GM23338 (cell line): ENCODE measurements around the gene DAW1. TPM values are rescaled to one million over a fixed set of nuclear protein-coding genes. Genes with fewer than 3 reads are reported as not detected.

ENCODE experiments used
- ATAC-seq: fragments of 200-7000 bp; cut with Tn5 transposase; 3 replicates; pipeline ENCODE4 v1.9.1; 2020
- DNase-seq: peaks from one replicate; pipeline ENCODE4 v3.0.0-alpha.2; 2015; ENCODE audit warnings: low spot score
- H2AFZ ChIP-seq: fragments of 200-600 bp; sonication (generic); 2 replicates; pipeline ENCODE4 v1.8.0; 2016; ENCODE audit warnings: antibody characterized with exemption, mild to moderate bottlenecking, moderate library complexity
- H3F3A ChIP-seq: fragments of 200-600 bp; sonication (generic); replicated peaks from 2 replicates; pipeline ENCODE4 v1.8.0; 2017; ENCODE audit warnings: antibody characterized with exemption, mixed run types, low read depth
- H3K27ac ChIP-seq: fragments of 200-600 bp; sonication (generic); 2 replicates; pipeline ENCODE4 v1.6.1; 2016; ENCODE audit warnings: low read depth
- H3K27me3 ChIP-seq: fragments of 200-600 bp; sonication (generic); 2 replicates; pipeline ENCODE4 v1.8.0; 2016; ENCODE audit warnings: mild to moderate bottlenecking, mixed run types, moderate library complexity; ENCODE audit not compliant: insufficient read depth
- H3K36me3 ChIP-seq: fragments of 200-600 bp; sonication (generic); 2 replicates; pipeline ENCODE4 v1.8.0; 2016; ENCODE audit warnings: mild to moderate bottlenecking; ENCODE audit not compliant: insufficient read depth
- H3K4me1 ChIP-seq: fragments of 200-600 bp; sonication (generic); 2 replicates; pipeline ENCODE4 v1.8.0; 2016; ENCODE audit warnings: mild to moderate bottlenecking, moderate library complexity; ENCODE audit not compliant: insufficient read depth
- H3K4me2 ChIP-seq: fragments of 200-600 bp; sonication (generic); 2 replicates; pipeline ENCODE4 v1.7.1; 2017; ENCODE audit warnings: mixed run types
- H3K4me3 ChIP-seq: fragments of 200-600 bp; sonication (generic); 2 replicates; pipeline ENCODE4 v1.6.1; 2016; ENCODE audit warnings: mixed run types
- H3K79me2 ChIP-seq: fragments of 200-600 bp; sonication (generic); replicated peaks from 2 replicates; pipeline ENCODE4 v1.8.0; 2017; ENCODE audit warnings: mild to moderate bottlenecking; ENCODE audit not compliant: insufficient read depth
- H3K9me2 ChIP-seq: fragments of 200-600 bp; sonication (generic); 2 replicates; pipeline ENCODE4 v1.8.0; 2017; ENCODE audit not compliant: insufficient read depth
- H4K20me1 ChIP-seq: fragments of 200-600 bp; sonication (generic); replicated peaks from 2 replicates; pipeline ENCODE4 v1.8.0; 2017; ENCODE audit warnings: mild to moderate bottlenecking; ENCODE audit not compliant: insufficient read depth
- H3K27ac Mint-ChIP-seq: 2 replicates; pipeline ENCODE4 v1.8.0; 2020; ENCODE audit warnings: inconsistent platforms, mild to moderate bottlenecking, moderate library complexity, mixed read lengths
- H3K27me3 Mint-ChIP-seq: 3 replicates; pipeline ENCODE4 v1.8.0; 2022; ENCODE audit warnings: low read depth, mild to moderate bottlenecking, moderate library complexity, mixed read lengths, inconsistent platforms; ENCODE audit not compliant: insufficient read depth, poor library complexity
- H3K36me3 Mint-ChIP-seq: 3 replicates; pipeline ENCODE4 v1.8.0; 2021; ENCODE audit warnings: low read depth, mild to moderate bottlenecking, inconsistent platforms, moderate library complexity, mixed read lengths
- H3K4me1 Mint-ChIP-seq: 3 replicates; pipeline ENCODE4 v1.8.0; 2020; ENCODE audit warnings: mild to moderate bottlenecking, inconsistent platforms, mixed read lengths
- H3K4me3 Mint-ChIP-seq: 3 replicates; pipeline ENCODE4 v1.8.0; 2021; ENCODE audit warnings: moderate library complexity, mild to moderate bottlenecking, inconsistent platforms, mixed read lengths
- H3K9me3 Mint-ChIP-seq: 3 replicates; pipeline ENCODE4 v1.8.0; 2020; ENCODE audit warnings: moderate library complexity, mild to moderate bottlenecking, inconsistent platforms, mixed read lengths
- CREB1 ChIP-seq: fragments of 250-450 bp; sonication (Bioruptor Pico); IDR thresholded peaks from 2 replicates; pipeline ENCODE4 v1.5.0; 2020; ENCODE audit warnings: low read depth, mild to moderate bottlenecking, moderate library complexity
- ETS1 ChIP-seq: IDR thresholded peaks from 2 replicates; pipeline ENCODE4 v1.6.1; 2016; ENCODE audit warnings: antibody characterized with exemption
- EZH2 ChIP-seq: fragments of 200-600 bp; sonication (generic); IDR thresholded peaks from one replicate; pipeline ENCODE4 v1.8.0; 2017; ENCODE audit warnings: antibody characterized with exemption, mild to moderate bottlenecking, low read depth; ENCODE audit not compliant: unreplicated experiment
- EZH2phosphoT487 ChIP-seq: fragments of 200-600 bp; sonication (generic); IDR thresholded peaks from one replicate; pipeline ENCODE4 v1.8.1; 2018; ENCODE audit warnings: antibody characterized with exemption; ENCODE audit not compliant: unreplicated experiment
- JUNB ChIP-seq: IDR thresholded peaks from one replicate; pipeline ENCODE4 v1.6.1; 2016; ENCODE audit warnings: antibody characterized with exemption; ENCODE audit not compliant: unreplicated experiment
- NANOG ChIP-seq: IDR thresholded peaks from 2 replicates; pipeline ENCODE4 v1.6.1; 2016; ENCODE audit warnings: antibody characterized with exemption, borderline replicate concordance
- POLR2AphosphoS5 ChIP-seq: IDR thresholded peaks from 2 replicates; pipeline ENCODE4 v1.6.1; 2016; ENCODE audit warnings: antibody characterized with exemption, low read depth
- STAT1 ChIP-seq: IDR thresholded peaks from one replicate; pipeline ENCODE4 v1.6.1; 2016; ENCODE audit warnings: antibody characterized with exemption; ENCODE audit not compliant: unreplicated experiment
- ZNF114 ChIP-seq: fragments of 250-450 bp; sonication (Bioruptor Pico); IDR thresholded peaks from 2 replicates; pipeline ENCODE4 v1.5.0; 2020; ENCODE audit warnings: mild to moderate bottlenecking, moderate library complexity
- ZNF331 ChIP-seq: fragments of 250-450 bp; sonication (Bioruptor Pico); IDR thresholded peaks from 2 replicates; pipeline ENCODE4 v1.5.0; 2020; ENCODE audit warnings: low read depth, mild to moderate bottlenecking, moderate library complexity
- polyA plus RNA-seq: library from polyadenylated mRNA; unstranded; fragments of >200 nt; fragmentation: Nextera tagmentation; extraction: Ambion mirVana; gene quantifications from 2 replicates; pipeline ENCODE4 v1.2.1, GENCODE V29; 2016
- total RNA-seq: library from RNA; depleted of rRNA; stranded (reverse); fragments of >200 nt; shearing (Covaris generic); gene quantifications from 2 replicates; pipeline ENCODE4 v1.2.3, GENCODE V29; 2014
- TF ChIP-seq, protein P1 (sequence below): IDR thresholded peaks from one replicate; pipeline ENCODE4 v1.6.1; 2018; ENCODE audit warnings: antibody characterized with exemption; ENCODE audit not compliant: unreplicated experiment
- TF ChIP-seq, protein P2 (sequence below): fragments of 250-450 bp; sonication (Bioruptor Pico); IDR thresholded peaks from 2 replicates; pipeline ENCODE4 v1.5.0; 2020; ENCODE audit warnings: mild to moderate bottlenecking, moderate library complexity
- TF ChIP-seq, protein P3 (sequence below), 2 experiments: fragments of 200-600 bp in 1 of 2; sonication (generic) in 1 of 2; conservative IDR thresholded peaks; 2 replicates each; pipeline versions ENCODE4 v1.5.1 to v1.6.1; 2016 to 2017; ENCODE audit warnings: antibody characterized with exemption in 2 of 2, low read depth in 2 of 2, mild to moderate bottlenecking in 2 of 2, moderate library complexity in 1 of 2

DAW1 gene
- total and polyA plus RNA-seq, 2 experiments from 2014 or later, result 0.71 to 2.0 TPM

DNA sequence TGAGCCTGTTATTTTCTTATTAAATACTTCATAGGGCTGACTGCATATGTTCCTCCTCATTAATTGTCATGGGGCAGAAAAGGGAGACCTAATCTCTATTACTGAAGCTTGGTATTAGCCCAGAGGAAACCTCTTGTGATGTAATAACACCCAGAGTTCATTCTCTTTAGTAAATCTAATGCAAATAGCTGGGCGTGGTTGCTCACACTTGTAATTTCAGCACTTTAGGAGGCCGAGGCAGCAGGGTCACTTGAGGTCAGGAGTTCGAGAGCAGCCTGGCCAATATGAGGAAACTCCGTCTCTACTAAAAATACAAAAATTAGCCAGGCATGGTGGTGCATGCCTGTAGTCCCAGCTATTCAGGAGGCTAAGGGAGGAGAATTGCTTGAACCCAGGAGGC lies 14.7 kb downstream of the DAW1 start:
- DNase-seq, result no peak
- ATAC-seq, result no peak
- Mint-ChIP-seq H3K27ac (no peak overlapping the region), H3K36me3 (no peaks in the 10 kb centered on the region), H3K27me3 (no peaks in the 10 kb centered on the region), H3K4me3 (no peak overlapping the region), H3K9me3 (no peaks in the 10 kb centered on the region), H3K4me1 (peaks cover 3% of the 10 kb centered on the region; the same call in 1 of the 3 replicates)
- no peaks in the 10 kb centered on the region for H3F3A ChIP-seq
- no peaks in the 10 kb centered on the region for H3K9me2 ChIP-seq
- H3K4me1 ChIP-seq, result no peaks in the 10 kb centered on the region
- H2AFZ ChIP-seq, result no peak overlapping the region
- TF ChIP-seq EZH2phosphoT487 (no peak), POLR2AphosphoS5 (no peak), ZNF331 (CRISPR knock-in tag) (no peak), EZH2 (no peak), ZNF114 (no peak), NANOG (no peak), ETS1 (no peak), JUNB (no peak), CREB1 (CRISPR knock-in tag) (no peak), STAT1 (no peak)
- TF ChIP-seq, protein P1, sequence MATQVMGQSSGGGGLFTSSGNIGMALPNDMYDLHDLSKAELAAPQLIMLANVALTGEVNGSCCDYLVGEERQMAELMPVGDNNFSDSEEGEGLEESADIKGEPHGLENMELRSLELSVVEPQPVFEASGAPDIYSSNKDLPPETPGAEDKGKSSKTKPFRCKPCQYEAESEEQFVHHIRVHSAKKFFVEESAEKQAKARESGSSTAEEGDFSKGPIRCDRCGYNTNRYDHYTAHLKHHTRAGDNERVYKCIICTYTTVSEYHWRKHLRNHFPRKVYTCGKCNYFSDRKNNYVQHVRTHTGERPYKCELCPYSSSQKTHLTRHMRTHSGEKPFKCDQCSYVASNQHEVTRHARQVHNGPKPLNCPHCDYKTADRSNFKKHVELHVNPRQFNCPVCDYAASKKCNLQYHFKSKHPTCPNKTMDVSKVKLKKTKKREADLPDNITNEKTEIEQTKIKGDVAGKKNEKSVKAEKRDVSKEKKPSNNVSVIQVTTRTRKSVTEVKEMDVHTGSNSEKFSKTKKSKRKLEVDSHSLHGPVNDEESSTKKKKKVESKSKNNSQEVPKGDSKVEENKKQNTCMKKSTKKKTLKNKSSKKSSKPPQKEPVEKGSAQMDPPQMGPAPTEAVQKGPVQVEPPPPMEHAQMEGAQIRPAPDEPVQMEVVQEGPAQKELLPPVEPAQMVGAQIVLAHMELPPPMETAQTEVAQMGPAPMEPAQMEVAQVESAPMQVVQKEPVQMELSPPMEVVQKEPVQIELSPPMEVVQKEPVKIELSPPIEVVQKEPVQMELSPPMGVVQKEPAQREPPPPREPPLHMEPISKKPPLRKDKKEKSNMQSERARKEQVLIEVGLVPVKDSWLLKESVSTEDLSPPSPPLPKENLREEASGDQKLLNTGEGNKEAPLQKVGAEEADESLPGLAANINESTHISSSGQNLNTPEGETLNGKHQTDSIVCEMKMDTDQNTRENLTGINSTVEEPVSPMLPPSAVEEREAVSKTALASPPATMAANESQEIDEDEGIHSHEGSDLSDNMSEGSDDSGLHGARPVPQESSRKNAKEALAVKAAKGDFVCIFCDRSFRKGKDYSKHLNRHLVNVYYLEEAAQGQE, result no peak
- TF ChIP-seq, protein P2, sequence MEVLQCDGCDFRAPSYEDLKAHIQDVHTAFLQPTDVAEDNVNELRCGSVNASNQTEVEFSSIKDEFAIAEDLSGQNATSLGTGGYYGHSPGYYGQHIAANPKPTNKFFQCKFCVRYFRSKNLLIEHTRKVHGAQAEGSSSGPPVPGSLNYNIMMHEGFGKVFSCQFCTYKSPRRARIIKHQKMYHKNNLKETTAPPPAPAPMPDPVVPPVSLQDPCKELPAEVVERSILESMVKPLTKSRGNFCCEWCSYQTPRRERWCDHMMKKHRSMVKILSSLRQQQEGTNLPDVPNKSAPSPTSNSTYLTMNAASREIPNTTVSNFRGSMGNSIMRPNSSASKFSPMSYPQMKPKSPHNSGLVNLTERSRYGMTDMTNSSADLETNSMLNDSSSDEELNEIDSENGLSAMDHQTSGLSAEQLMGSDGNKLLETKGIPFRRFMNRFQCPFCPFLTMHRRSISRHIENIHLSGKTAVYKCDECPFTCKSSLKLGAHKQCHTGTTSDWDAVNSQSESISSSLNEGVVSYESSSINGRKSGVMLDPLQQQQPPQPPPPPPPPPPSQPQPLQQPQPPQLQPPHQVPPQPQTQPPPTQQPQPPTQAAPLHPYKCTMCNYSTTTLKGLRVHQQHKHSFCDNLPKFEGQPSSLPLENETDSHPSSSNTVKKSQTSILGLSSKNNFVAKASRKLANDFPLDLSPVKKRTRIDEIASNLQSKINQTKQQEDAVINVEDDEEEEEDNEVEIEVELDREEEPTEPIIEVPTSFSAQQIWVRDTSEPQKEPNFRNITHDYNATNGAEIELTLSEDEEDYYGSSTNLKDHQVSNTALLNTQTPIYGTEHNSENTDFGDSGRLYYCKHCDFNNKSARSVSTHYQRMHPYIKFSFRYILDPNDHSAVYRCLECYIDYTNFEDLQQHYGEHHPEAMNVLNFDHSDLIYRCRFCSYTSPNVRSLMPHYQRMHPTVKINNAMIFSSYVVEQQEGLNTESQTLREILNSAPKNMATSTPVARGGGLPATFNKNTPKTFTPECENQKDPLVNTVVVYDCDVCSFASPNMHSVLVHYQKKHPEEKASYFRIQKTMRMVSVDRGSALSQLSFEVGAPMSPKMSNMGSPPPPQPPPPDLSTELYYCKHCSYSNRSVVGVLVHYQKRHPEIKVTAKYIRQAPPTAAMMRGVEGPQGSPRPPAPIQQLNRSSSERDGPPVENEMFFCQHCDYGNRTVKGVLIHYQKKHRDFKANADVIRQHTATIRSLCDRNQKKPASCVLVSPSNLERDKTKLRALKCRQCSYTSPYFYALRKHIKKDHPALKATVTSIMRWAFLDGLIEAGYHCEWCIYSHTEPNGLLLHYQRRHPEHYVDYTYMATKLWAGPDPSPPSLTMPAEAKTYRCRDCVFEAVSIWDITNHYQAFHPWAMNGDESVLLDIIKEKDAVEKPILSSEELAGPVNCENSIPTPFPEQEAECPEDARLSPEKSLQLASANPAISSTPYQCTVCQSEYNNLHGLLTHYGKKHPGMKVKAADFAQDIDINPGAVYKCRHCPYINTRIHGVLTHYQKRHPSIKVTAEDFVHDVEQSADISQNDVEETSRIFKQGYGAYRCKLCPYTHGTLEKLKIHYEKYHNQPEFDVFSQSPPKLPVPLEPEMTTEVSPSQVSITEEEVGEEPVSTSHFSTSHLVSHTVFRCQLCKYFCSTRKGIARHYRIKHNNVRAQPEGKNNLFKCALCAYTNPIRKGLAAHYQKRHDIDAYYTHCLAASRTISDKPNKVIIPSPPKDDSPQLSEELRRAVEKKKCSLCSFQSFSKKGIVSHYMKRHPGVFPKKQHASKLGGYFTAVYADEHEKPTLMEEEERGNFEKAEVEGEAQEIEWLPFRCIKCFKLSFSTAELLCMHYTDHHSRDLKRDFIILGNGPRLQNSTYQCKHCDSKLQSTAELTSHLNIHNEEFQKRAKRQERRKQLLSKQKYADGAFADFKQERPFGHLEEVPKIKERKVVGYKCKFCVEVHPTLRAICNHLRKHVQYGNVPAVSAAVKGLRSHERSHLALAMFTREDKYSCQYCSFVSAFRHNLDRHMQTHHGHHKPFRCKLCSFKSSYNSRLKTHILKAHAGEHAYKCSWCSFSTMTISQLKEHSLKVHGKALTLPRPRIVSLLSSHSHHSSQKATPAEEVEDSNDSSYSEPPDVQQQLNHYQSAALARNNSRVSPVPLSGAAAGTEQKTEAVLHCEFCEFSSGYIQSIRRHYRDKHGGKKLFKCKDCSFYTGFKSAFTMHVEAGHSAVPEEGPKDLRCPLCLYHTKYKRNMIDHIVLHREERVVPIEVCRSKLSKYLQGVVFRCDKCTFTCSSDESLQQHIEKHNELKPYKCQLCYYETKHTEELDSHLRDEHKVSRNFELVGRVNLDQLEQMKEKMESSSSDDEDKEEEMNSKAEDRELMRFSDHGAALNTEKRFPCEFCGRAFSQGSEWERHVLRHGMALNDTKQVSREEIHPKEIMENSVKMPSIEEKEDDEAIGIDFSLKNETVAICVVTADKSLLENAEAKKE, result no peak
- TF ChIP-seq, protein P3, sequence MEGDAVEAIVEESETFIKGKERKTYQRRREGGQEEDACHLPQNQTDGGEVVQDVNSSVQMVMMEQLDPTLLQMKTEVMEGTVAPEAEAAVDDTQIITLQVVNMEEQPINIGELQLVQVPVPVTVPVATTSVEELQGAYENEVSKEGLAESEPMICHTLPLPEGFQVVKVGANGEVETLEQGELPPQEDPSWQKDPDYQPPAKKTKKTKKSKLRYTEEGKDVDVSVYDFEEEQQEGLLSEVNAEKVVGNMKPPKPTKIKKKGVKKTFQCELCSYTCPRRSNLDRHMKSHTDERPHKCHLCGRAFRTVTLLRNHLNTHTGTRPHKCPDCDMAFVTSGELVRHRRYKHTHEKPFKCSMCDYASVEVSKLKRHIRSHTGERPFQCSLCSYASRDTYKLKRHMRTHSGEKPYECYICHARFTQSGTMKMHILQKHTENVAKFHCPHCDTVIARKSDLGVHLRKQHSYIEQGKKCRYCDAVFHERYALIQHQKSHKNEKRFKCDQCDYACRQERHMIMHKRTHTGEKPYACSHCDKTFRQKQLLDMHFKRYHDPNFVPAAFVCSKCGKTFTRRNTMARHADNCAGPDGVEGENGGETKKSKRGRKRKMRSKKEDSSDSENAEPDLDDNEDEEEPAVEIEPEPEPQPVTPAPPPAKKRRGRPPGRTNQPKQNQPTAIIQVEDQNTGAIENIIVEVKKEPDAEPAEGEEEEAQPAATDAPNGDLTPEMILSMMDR (conservative IDR thresholded peaks at IDR 0.05; ENCODE audit: low read depth in 2 of 2), result no peak
- H3K36me3 ChIP-seq, result no peaks in the 10 kb centered on the region
- no peak overlapping the region for H3K4me3 ChIP-seq
- H4K20me1 ChIP-seq, result no peaks in the 10 kb centered on the region
- no peaks in the 10 kb centered on the region for H3K27me3 ChIP-seq
- H3K4me2 ChIP-seq, result no peak overlapping the region
- H3K27ac ChIP-seq, result no peak overlapping the region
- no peaks in the 10 kb centered on the region for H3K79me2 ChIP-seq
